Heart left ventricle (tissue), 13 donors: ENCODE measurements around the gene EXTL1.

Experiments used
- CTCF ChIP-seq, 12 donors: fragments of 200-600 bp; sonication (generic) in 4 of 12; IDR thresholded peaks; one replicate each; pipeline versions ENCODE4 v1.5.0 to v1.8.0; 2018 to 2022; ENCODE audit warnings: antibody characterized with exemption in 12 of 12, mild to moderate bottlenecking in 5 of 12
- POLR2A ChIP-seq, 2 donors: fragments of 450-650 bp; IDR thresholded peaks; one replicate each; pipeline ENCODE4 v1.6.1; 2017; ENCODE audit warnings: antibody characterized with exemption in 2 of 2, mild to moderate bottlenecking in 2 of 2, moderate library complexity in 2 of 2
- donor health status: ischemic (EF 13 %, LVEDD 7.1; RV severe dilation, severe dysfunction).
- donor health status: DM: no; HTN: yes; CAD: no.
- donor health status: DM: no; HTN: no; CAD: no.
- donor health status: ischemic (EF 25% LVEDD 6.9; RV normal size, moderate dysfunction).
- donor health status: ischemic (EF 25% LVEDD 5.7; RV mildly dilated, moderate dysfunction).
- donor health status: ischemic (EF 35%, LVEDD 5.7; RV mildly dilated, moderate dysfunction).
- donor health status: nonischemic (EF 11% LVEDD 7.7; RV severe dilation, severe dysfunction).
- donor health status: DM: yes; HTN: yes; CAD: no.
- donor health status: PGD.
- donor health status: ischemic (EF 29% LVEDD 5.4; RV normal size, mild dysfunction).
- donor health status: nonischemic (EF 23%, LVEDD 6.1; RV moderate dilation, normal function).

- no peak for TF ChIP-seq CTCF (IDR thresholded peaks at IDR 0.05)
- TF ChIP-seq POLR2A (IDR thresholded peaks at IDR 0.05) = no peak
Observed at GRCh38 chr1:26057189-26057588, 35.6 kb downstream of the EXTL1 start.
